Measurements from ENCODE around the gene DRD2. TPM values are rescaled to one million over a fixed set of nuclear protein-coding genes. Genes with fewer than 3 reads are reported as not detected.

The DRD2 gene
- polyA plus RNA-seq, 1 donor = 0.37 TPM

DNA sequence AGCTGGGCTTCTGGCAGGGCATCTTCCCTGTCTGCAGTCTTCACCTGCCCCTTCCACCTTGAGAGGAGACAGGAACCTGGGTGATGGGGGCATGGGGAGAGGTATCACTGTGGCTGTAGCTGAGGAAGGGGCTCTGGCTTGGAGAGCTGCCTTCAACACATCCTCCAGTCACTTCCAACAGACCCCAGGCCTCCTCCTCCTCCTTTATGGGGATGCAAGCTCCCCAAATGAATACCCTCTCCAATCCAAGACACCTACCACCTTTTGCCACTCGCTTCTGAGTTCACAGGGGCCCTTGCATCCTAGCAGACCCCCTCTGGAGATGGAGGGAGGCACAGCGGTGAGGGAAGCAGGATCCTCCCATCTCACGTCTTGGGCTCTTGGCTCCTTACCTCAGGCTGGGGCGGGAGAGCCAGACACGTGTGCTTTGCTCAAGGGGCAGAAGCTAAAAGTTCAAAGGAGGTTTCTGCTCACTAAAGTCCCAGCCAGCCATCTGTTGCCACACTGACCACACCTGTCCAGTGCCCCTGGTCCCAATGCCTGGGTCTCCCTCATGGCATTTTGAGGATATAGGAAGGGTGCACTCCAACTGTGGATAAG is 74.5 kb downstream of the DRD2 start:
- no peak for DNase-seq

DNA sequence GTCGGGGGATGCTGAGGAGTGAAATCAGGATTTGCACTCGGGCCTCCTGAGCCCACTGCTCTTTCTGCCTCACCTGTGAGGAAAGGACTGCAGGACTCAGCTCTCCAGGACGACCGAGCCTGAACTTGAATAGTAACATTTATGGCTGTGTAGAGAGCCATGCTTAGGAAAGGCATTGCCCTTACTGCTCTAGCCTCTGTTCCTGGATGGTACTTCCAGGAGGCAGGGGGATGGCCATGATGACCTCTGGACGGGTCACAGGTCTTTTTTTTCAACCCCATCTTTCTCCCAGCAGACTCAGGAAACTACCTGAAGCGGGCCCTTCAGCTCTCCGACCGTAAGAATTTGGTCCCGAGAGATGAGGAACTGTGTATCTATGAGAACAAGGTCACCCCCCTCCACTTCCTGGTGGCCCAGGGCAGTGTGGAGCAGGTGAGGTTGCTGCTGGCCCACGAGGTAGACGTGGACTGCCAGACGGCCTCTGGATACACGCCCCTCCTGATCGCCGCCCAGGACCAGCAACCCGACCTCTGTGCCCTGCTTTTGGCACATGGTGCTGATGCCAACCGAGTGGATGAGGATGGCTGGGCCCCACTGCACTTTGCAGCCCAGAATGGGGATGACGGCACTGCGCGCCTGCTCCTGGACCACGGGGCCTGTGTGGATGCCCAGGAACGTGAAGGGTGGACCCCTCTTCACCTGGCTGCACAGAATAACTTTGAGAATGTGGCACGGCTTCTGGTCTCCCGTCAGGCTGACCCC is 76.3 kb downstream of the DRD2 start:
- DNase-seq = no peak

DNA sequence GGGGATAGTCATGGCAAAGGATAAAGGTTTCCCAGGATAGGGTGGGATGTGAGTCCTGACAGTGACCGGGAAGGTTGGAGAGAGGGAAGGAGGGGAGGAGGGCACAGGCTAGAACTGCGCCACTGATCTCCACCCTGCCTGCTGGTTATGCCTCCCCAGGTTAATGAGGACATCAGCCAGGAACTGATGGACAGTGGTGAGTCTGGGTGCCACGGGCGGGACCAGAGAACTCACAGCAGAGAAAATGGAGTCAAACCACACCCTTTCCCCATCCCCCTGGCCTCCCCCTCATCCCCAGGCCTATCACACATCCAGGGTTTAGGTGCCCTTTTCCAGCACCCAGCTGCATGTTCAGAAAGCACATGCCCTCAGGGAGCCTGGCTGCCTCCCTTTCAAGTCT is 77.4 kb downstream of the DRD2 start:
- DNase-seq = no peak

GRCh38 chr11:113397212-113397611 is 78.0 kb downstream of the DRD2 start:
- no peak for DNase-seq

GRCh38 chr11:113396690-113397089 is 78.5 kb downstream of the DRD2 start:
- DNase-seq = no peak

- DNase-seq = no peak
These were observed 79.3 kb downstream of the DRD2 start for GRCh38 chr11:113395782-113396336.

GRCh38 chr11:113394919-113395318 is 80.3 kb downstream of the DRD2 start:
- DNase-seq = no peak

- no peak for DNase-seq
These were observed 81.7 kb downstream of the DRD2 start for GRCh38 chr11:113393501-113393985.

GRCh38 chr11:113392236-113392921 is 82.8 kb downstream of the DRD2 start:
- DNase-seq = no peak

- no peak for DNase-seq
These were observed 85.9 kb downstream of the DRD2 start for GRCh38 chr11:113389272-113389671.

DNA sequence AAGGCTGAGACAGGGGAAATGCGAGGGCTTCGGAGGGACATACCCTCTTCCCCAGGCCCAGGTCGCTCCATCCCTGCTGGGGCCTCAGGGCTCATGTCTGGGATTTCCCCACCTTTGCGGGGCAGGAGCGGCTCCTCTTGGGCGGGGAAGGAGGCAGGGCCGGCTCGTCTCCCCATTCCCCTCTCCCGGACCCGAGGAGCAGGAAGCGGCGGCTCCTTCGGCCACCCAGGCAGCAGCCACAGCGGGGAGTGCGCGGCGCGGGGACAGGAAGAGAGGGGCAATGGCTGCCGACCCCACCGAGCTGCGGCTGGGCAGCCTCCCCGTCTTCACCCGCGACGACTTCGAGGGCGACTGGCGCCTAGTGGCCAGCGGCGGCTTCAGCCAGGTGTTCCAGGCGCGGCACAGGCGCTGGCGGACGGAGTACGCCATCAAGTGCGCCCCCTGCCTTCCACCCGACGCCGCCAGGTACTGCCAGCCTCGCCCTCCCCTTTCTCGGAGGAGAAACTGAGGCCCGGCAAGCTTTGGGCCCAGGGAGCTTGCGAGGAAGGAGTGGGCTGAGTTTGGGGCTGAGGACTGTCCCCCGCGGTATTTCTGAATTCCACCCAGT is 87.5 kb downstream of the DRD2 start, which contains the start of gene ANKK1:
TSS of gene ANKK1 (plus strand) at position 175 of the 607 bp plus-strand sequence. CDS start at position 281, 106 bp downstream.
- DNase-seq = peak; percentile 19

GRCh38 chr11:113386866-113387265 is 88.3 kb downstream of the DRD2 start:
- no peak for DNase-seq

- no peak for DNase-seq
These were observed 89.4 kb downstream of the DRD2 start for GRCh38 chr11:113385749-113386148.

DNA sequence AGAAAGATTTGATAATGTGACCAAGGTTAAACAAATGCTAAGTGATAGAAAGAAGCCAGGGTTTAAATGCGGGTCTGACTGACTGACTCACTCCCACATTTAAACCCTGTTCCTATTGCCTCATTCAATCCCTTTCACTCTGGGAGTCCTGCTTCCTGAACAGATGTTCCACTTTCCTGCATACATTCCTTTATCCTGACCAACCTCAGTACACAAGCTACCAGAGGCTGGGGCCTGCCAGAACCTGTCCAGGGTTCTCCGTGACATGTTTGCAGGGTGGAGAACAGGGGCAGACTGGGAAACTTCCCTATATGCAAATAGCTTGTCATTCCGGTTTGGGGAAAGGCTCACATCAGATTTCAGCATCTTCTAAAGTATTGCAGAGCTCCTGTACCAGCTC is 90.6 kb downstream of the DRD2 start:
- no peak for DNase-seq

GRCh38 chr11:113382121-113382520 is 93.1 kb downstream of the DRD2 start:
- DNase-seq = no peak

DNA sequence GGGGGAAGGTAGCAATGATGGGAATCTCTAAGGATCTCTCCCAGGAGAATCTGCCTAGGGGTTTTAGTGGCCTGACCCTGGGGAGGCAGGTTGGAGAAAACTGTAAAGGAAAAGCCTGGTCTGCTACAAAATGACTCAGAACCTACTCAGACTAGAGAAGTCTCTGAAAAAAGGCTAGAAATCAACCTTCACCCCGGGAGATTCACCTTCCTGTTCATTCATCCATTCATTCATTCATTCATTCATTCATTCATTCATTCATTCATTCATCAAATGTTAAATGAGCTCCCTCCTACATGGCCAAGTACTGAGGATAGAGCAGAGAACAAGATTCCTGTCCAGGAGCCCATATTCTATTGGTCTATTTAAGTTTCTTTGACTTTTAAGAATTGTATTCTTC is 96.5 kb downstream of the DRD2 start:
- DNase-seq = no peak

DNA sequence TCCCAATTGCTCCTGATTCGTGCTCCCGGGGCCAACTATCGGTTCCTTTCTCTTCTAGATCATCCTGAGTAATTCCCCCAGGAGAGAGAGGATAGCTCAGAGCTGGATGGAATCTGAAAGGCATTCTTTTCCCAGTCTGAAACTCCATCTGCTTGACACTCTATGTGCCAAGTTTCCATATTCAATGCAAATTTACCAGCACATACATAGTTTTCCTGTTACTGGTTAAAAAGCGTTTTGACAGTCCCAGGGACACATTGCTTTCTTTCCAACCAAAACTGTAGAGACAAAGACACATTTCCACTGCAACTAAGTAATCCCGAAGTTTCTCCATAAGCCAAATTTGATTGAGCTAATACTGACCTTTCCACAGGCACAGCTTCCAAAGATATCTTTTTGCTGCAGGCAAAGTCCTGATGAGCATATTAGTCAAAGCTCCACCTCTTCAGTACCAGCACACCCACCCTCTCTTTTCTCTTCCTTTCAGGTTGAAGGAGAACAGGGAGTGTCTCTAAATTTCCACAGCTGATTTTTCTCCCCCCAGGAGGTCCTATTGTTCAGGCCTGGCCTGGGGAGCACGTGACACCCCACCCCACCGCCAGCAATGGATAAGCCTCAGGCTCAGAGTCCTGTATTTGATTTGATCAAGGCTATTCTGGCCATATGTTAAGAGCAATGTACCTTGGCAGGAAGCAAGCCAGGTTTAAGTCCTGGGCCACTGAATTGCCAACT is 97.4 kb downstream of the DRD2 start:
- no peak for DNase-seq

- DNase-seq = no peak
These were observed 99.0 kb downstream of the DRD2 start for GRCh38 chr11:113376156-113376555.

- no peak for DNase-seq
These were observed 99.8 kb downstream of the DRD2 start for GRCh38 chr11:113375402-113375801.

DNA sequence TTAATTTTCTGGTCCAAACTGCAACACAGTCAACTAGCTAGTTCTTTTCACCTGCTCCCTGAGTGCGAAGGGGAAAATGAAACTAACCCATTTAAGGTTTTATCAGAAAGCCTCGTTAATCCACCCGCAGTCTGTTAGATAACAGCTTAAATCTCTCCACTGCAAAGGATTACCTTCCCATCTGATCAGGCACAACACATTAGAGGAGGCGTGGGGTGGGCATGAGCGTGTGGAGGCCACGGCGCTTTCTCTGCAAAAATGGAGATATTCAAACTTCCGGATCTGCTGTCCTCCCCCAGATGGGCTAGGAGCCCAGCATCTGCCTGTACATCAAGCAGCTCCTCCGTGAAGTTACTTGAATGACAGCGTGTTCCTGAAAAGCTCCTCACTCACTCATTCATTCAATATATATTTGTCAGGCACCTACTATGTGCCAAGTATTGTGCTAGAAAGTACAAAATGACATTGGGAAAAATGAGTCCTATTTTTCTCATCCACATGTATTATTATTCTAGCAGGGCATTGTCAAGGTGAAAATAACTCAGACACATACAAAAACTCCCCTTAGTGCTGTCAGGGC is 101.1 kb downstream of the DRD2 start:
- no peak for DNase-seq

DNA sequence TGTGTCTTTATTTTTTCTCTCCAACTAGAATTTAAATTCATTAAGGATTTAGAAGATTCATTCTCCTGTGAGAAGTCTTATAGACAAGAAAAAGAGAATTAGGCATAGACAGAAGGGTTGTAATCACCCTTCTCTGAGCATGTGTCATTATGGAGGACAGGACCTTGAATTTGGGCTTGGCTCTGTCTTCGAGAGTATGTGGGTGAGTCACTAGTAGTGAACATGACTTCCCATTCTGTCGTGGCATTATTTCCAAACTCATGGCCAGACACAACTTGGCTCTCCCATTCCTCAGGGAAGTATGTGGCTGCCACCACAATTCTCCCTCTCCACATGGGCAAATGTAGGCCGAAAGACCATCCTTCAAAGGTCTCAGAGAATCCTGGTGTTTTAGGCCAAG is 101.9 kb downstream of the DRD2 start:
- no peak for DNase-seq

Data from left kidney (tissue), 2 donors.